ENCODE data around the gene HSD17B1.

The HSD17B1 gene

DNA sequence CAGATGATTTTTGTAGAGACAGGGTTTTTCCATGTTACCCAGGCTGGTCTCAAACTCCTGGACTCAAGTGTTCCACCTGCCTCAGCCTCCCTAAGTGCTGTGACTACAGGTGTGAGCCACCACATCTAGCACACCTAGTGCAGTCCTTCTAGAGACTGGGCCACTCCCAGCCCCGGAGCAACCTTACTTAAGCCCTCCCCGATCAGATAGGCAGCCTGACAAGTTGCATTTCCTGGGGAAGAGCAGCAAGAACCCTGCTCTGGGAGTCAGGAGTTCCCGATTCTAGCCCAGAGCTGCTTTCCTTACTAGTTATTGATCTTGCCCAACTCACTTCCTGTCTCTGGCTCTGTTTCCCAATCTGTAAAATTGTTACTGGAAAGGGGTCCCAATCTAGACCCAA lies 23.7 kb upstream of the HSD17B1 start:
- Histone ChIP-seq H3K9me3 (replicated peaks in 1 of 2; ENCODE audit: control insufficient read depth in 2 of 2, insufficient read depth in 1 of 2, low read depth in 1 of 2, low read length in 2 of 2) (no peaks in the 10 kb centered on the region), H2BK120ac (ENCODE audit: low read depth, low read length) (no peak overlapping the region), H3K18ac (ENCODE audit: low read length) (no peak overlapping the region), H3K14ac (ENCODE audit: low read length) (no peak overlapping the region), H2BK5ac (ENCODE audit: low read length) (no peak overlapping the region), H4K8ac (ENCODE audit: low read depth, low read length) (no peak overlapping the region), H2AFZ (ENCODE audit: low read length) (no peak overlapping the region), H3K36me3 (replicated peaks in 1 of 2; ENCODE audit: control insufficient read depth in 2 of 2, insufficient read depth in 2 of 2, low read length in 2 of 2) (no peaks in the 10 kb centered on the region), H3K4me1 (ENCODE audit: control insufficient read depth in 2 of 2, insufficient read depth in 1 of 2, low read depth in 1 of 2, low read length in 2 of 2) (peaks cover 2 to 3% of the 10 kb centered on the region in 2 donors), H3K4me2 (ENCODE audit: insufficient read depth, low read length, poor library complexity, severe bottlenecking) (no peak overlapping the region), H3K27ac (replicated peaks; ENCODE audit: low read length) (no peak overlapping the region), H3K4ac (ENCODE audit: low read length) (no peak overlapping the region), H3K4me3 (ENCODE audit: low read length in 2 of 2) (no peak overlapping the region), H2AK5ac (ENCODE audit: low read depth, low read length) (no peak overlapping the region), H4K91ac (ENCODE audit: low read depth, low read length, poor library complexity) (no peak overlapping the region), H3K79me1 (ENCODE audit: low read depth, low read length) (no peaks in the 10 kb centered on the region), H3K27me3 (ENCODE audit: control insufficient read depth in 3 of 3, insufficient read depth in 3 of 3, low read depth in 1 of 3, low read length in 3 of 3) (peaks cover 0 to 2% (median 0%) of the 10 kb centered on the region in 3 experiments), H3K9ac (ENCODE audit: low read depth, low read length, poor library complexity) (no peak overlapping the region), H2BK12ac (ENCODE audit: low read length) (peak overlapping the region; percentile 14), H3K23ac (ENCODE audit: low read depth, low read length, poor library complexity) (no peak overlapping the region), H2BK15ac (ENCODE audit: low read length) (no peak overlapping the region)
- no peak for DNase-seq (ENCODE audit: low spot score)
- no CpG with 5 or more reads among the region's 3 CpGs for whole genome bisulfite sequencing, 2 donors (ENCODE audit: extremely low coverage in 2 of 2, insufficient read length in 2 of 2, insufficient replicate concordance in 1 of 2)

DNA sequence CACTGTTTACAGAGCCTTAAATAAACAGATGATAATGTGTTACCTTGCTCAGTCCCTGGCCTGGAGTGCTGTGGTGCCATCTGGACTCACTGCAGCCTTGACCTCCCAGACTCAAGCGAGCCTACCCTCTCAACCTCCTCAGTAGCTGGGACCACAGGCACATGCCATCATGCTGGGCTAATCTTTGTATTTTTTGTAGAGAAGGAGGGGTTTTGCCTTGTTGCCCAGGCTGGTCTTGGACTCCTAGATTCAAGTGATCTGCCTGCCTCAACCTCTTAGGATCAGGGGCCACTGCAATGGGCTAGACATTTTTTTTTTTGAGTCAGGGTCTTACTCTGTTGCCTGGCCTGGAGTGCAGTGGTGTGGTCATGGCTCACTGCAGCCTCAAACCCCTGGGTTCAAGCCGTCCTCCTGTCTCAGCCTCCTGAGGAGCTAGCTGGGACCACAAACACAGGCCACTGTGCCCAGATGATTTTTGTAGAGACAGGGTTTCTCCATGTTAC lies 21.7 kb upstream of the HSD17B1 start:
- Histone ChIP-seq H3K27me3 (ENCODE audit: control insufficient read depth in 3 of 3, insufficient read depth in 3 of 3, low read depth in 1 of 3, low read length in 3 of 3) (peaks cover 0 to 2% (median 0%) of the 10 kb centered on the region in 3 experiments), H3K4me1 (ENCODE audit: control insufficient read depth in 2 of 2, insufficient read depth in 1 of 2, low read depth in 1 of 2, low read length in 2 of 2) (peaks cover 8 to 15% of the 10 kb centered on the region in 2 donors), H2BK15ac (ENCODE audit: low read length) (no peak overlapping the region), H3K9ac (ENCODE audit: low read depth, low read length, poor library complexity) (no peak overlapping the region), H4K8ac (ENCODE audit: low read depth, low read length) (no peak overlapping the region), H3K4me3 (ENCODE audit: low read length in 2 of 2) (no peak overlapping the region), H3K23ac (ENCODE audit: low read depth, low read length, poor library complexity) (no peak overlapping the region), H3K9me3 (replicated peaks in 1 of 2; ENCODE audit: control insufficient read depth in 2 of 2, insufficient read depth in 1 of 2, low read depth in 1 of 2, low read length in 2 of 2) (no peaks in the 10 kb centered on the region), H3K18ac (ENCODE audit: low read length) (no peak overlapping the region), H2BK12ac (ENCODE audit: low read length) (no peak overlapping the region), H3K36me3 (replicated peaks in 1 of 2; ENCODE audit: control insufficient read depth in 2 of 2, insufficient read depth in 2 of 2, low read length in 2 of 2) (no peaks in the 10 kb centered on the region), H3K4me2 (ENCODE audit: insufficient read depth, low read length, poor library complexity, severe bottlenecking) (no peak overlapping the region), H3K14ac (ENCODE audit: low read length) (no peak overlapping the region), H2AFZ (ENCODE audit: low read length) (no peak overlapping the region), H4K91ac (ENCODE audit: low read depth, low read length, poor library complexity) (no peak overlapping the region), H3K4ac (ENCODE audit: low read length) (no peak overlapping the region), H3K79me1 (ENCODE audit: low read depth, low read length) (no peaks in the 10 kb centered on the region), H2BK120ac (ENCODE audit: low read depth, low read length) (no peak overlapping the region), H3K27ac (replicated peaks; ENCODE audit: low read length) (no peak overlapping the region), H2BK5ac (ENCODE audit: low read length) (no peak overlapping the region), H2AK5ac (ENCODE audit: low read depth, low read length) (no peak overlapping the region)
- DNase-seq (ENCODE audit: low spot score): no peak
- no CpG with 5 or more reads among the region's 2 CpGs for WGBS, 2 donors (ENCODE audit: extremely low coverage in 2 of 2, insufficient read length in 2 of 2, insufficient replicate concordance in 1 of 2)

DNA sequence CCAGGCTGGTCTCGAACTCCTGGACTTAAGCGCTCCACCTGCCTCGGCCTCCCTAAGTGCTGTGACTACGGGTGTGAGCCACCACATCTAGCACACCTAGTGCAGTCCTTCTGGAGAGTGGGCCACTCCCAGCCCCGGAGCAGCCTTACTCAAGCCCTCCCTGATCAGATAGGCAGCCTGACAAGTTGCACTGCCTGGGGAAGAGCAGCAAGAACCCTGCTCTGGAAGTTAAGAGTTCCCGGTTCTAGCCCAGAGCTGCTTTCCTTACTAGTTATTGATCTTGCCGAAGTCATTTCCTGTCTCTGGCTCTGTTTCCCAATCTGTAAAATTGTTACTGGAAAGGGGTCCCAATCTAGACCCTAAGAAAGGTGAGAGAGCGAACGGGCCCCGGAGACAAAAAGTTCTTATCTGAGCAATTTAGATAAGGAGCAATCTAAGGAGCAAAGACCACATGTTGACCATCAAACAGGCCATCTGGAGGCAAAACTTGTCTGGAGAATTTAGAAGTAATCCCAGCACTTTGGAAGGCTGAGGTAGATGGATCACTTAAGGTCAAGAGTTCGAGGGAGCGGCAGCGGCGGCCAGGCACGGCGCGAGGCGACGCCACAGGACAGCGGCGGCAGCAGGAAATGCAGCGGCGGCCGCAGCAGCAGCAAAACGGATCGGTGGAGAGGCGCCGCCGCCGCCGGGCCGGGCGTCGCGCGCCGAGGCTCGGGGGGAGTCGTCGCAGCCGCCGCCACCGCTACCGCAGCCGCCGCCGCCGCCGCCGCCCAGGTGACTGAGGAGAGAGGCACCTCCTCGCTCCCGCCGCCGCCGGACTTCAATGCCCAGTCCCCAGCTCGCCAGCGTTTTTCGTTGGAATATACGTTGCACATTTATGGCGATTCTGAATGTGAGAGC lies 21.0 kb upstream of the HSD17B1 start:
- Histone ChIP-seq H3K9ac (ENCODE audit: low read depth, low read length, poor library complexity) (peak overlapping the region; percentile 77), H3K4ac (ENCODE audit: low read length) (no peak overlapping the region), H2BK5ac (ENCODE audit: low read length) (no peak overlapping the region), H3K36me3 (replicated peaks in 1 of 2; ENCODE audit: control insufficient read depth in 2 of 2, insufficient read depth in 2 of 2, low read length in 2 of 2) (no peaks in the 10 kb centered on the region), H3K14ac (ENCODE audit: low read length) (no peak overlapping the region), H3K27me3 (ENCODE audit: control insufficient read depth in 3 of 3, insufficient read depth in 3 of 3, low read depth in 1 of 3, low read length in 3 of 3) (peaks cover 0 to 2% (median 0%) of the 10 kb centered on the region in 3 experiments), H2BK15ac (ENCODE audit: low read length) (peak overlapping the region; percentile 89), H3K79me1 (ENCODE audit: low read depth, low read length) (no peaks in the 10 kb centered on the region), H3K9me3 (replicated peaks in 1 of 2; ENCODE audit: control insufficient read depth in 2 of 2, insufficient read depth in 1 of 2, low read depth in 1 of 2, low read length in 2 of 2) (no peaks in the 10 kb centered on the region), H3K4me1 (ENCODE audit: control insufficient read depth in 2 of 2, insufficient read depth in 1 of 2, low read depth in 1 of 2, low read length in 2 of 2) (peaks cover 9 to 17% of the 10 kb centered on the region in 2 donors), H2AK5ac (ENCODE audit: low read depth, low read length) (no peak overlapping the region), H3K18ac (ENCODE audit: low read length) (peak overlapping the region; percentile 65), H2BK12ac (ENCODE audit: low read length) (no peak overlapping the region), H3K4me3 (ENCODE audit: low read length in 2 of 2) (peak overlapping the region; percentile 49 to 65), H4K8ac (ENCODE audit: low read depth, low read length) (no peak overlapping the region), H3K4me2 (ENCODE audit: insufficient read depth, low read length, poor library complexity, severe bottlenecking) (peak overlapping the region; percentile 69), H2BK120ac (ENCODE audit: low read depth, low read length) (no peak overlapping the region), H3K23ac (ENCODE audit: low read depth, low read length, poor library complexity) (peak overlapping the region; percentile 43), H3K27ac (replicated peaks; ENCODE audit: low read length) (no peak overlapping the region), H2AFZ (ENCODE audit: low read length) (peak overlapping the region; percentile 96), H4K91ac (ENCODE audit: low read depth, low read length, poor library complexity) (no peak overlapping the region)
- DNase-seq (ENCODE audit: low spot score): no peak
- no CpG with 5 or more reads among the region's 60 CpGs for WGBS, 2 donors (ENCODE audit: extremely low coverage in 2 of 2, insufficient read length in 2 of 2, insufficient replicate concordance in 1 of 2)

Data from neuronal stem cell (in vitro differentiated cells).